SK-N-MC (cell line): ENCODE results near the gene KCNC3.

ENCODE experiments used
- EZH2 ChIP-seq: fragments of 200-600 bp; sonication (generic); IDR thresholded peaks from one replicate; pipeline ENCODE4 v1.6.1; 2017; ENCODE audit warnings: antibody characterized with exemption
- FOXP2 ChIP-seq: optimal IDR thresholded peaks from 2 replicates; pipeline ENCODE3; 2011; ENCODE audit warnings: mild to moderate bottlenecking, moderate library complexity; ENCODE audit not compliant: insufficient read depth; ENCODE audit errors: extremely low read length, control extremely low read depth
- POLR2AphosphoS5 ChIP-seq: IDR thresholded peaks from 2 replicates; pipeline ENCODE4 v1.6.1; 2012; ENCODE audit warnings: mild to moderate bottlenecking, low read depth, low read length, borderline replicate concordance

GRCh38 chr19:50359328-50359818 lies 30.2 kb upstream of the KCNC3 start:
- TF ChIP-seq EZH2 (no peak), POLR2AphosphoS5 (no peak), FOXP2 (no peak)
